ENCODE results near the gene RALA. TPM values are rescaled to one million over a fixed set of nuclear protein-coding genes. Genes with fewer than 3 reads are reported as not detected.

Gene RALA
- total RNA-seq, 1 experiment from 2014 or later, result 27.3 TPM

GRCh38 chr7:39702133-39702532 lies 78.8 kb downstream of the RALA start:
- Histone ChIP-seq H3K4me1 (ENCODE audit: control insufficient read depth in 1 of 2, insufficient read depth in 2 of 2, low read length in 2 of 2) (no peaks in the 10 kb centered on the region), H3K9me3 (ENCODE audit: control insufficient read depth in 1 of 2, insufficient read depth in 1 of 2, low read depth in 1 of 2, low read length in 2 of 2) (no peaks in the 10 kb centered on the region), H4K20me1 (ENCODE audit: insufficient read depth) (no peaks in the 10 kb centered on the region), H3K27ac (ENCODE audit: low read depth, low read length) (no peak overlapping the region), H3K9ac (ENCODE audit: low read length) (no peak overlapping the region), H3K9me2 (ENCODE audit: insufficient read depth) (no peaks in the 10 kb centered on the region), H3K36me3 (ENCODE audit: control insufficient read depth in 1 of 2, insufficient read depth in 2 of 2, low read length in 2 of 2) (no peaks in the 10 kb centered on the region), H3K79me2 (ENCODE audit: insufficient read depth, low read length) (no peaks in the 10 kb centered on the region), H3K27me3 (ENCODE audit: insufficient read depth, low read length) (no peaks in the 10 kb centered on the region), H3K4me2 (ENCODE audit: low read length) (no peak overlapping the region), H2AFZ (ENCODE audit: low read depth, low read length, poor library complexity, severe bottlenecking) (no peak overlapping the region), H3K4me3 (replicated peaks in 1 of 2; ENCODE audit: low read depth in 1 of 2, low read length in 2 of 2) (no peak overlapping the region)
- BruUV-seq (replicated peaks), result no TSS peak
- DNase-seq (ENCODE audit: low read depth, low spot score) (no peak), ATAC-seq (no peak)
- POLR2A ChIA-PET, result no interaction called here
- RAD21 ChIA-PET (ENCODE audit: low non-redundant PET in 1 of 2, low total read pairs in 2 of 2, uncharacterized antibody in 2 of 2, unreplicated experiment in 2 of 2), result no interaction called here
- CTCF ChIA-PET, result no interaction called here
- intact Hi-C loops (cut with micrococcal nuclease), result no loop called here
- TF ChIP-seq MAX (IDR thresholded peaks at IDR 0.05) (no peak), SIN3A (IDR thresholded peaks at IDR 0.05; ENCODE audit: low read depth) (no peak), FOSL1 (IDR thresholded peaks at IDR 0.05; ENCODE audit: low read depth) (no peak), POLR2AphosphoS5 (IDR thresholded peaks at IDR 0.05; ENCODE audit: low read depth, low read length) (no peak), EZH2phosphoT487 (IDR thresholded peaks at IDR 0.05; ENCODE audit: borderline replicate concordance) (no peak), ZNF274 (IDR thresholded peaks at IDR 0.05; ENCODE audit: low read depth, low read length) (no peak), ELF1 (IDR thresholded peaks at IDR 0.05; ENCODE audit: borderline replicate concordance, low read depth) (no peak), RAD21 (IDR thresholded peaks at IDR 0.05; ENCODE audit: low read depth) (no peak), REST (IDR thresholded peaks at IDR 0.05; ENCODE audit: low read depth) (no peak), ZBTB33 (IDR thresholded peaks at IDR 0.05; ENCODE audit: extremely low read depth, insufficient replicate concordance, low read length) (no peak), ZFX (IDR thresholded peaks at IDR 0.05) (no peak), TCF7L2 (IDR thresholded peaks at IDR 0.05; ENCODE audit: borderline replicate concordance, extremely low read depth, insufficient read depth, insufficient read length) (no peak), SP1 (IDR thresholded peaks at IDR 0.05; ENCODE audit: low read depth) (no peak), EGR1 (IDR thresholded peaks at IDR 0.05; ENCODE audit: low read depth) (no peak)
